ENCODE results near the gene NELFCD.
"Not testable (repeated sequence)": the region's sequence is repeated elsewhere in the genome, so short reads cannot be mapped to it uniquely, and the experiment has no call there.

The NELFCD gene

DNA sequence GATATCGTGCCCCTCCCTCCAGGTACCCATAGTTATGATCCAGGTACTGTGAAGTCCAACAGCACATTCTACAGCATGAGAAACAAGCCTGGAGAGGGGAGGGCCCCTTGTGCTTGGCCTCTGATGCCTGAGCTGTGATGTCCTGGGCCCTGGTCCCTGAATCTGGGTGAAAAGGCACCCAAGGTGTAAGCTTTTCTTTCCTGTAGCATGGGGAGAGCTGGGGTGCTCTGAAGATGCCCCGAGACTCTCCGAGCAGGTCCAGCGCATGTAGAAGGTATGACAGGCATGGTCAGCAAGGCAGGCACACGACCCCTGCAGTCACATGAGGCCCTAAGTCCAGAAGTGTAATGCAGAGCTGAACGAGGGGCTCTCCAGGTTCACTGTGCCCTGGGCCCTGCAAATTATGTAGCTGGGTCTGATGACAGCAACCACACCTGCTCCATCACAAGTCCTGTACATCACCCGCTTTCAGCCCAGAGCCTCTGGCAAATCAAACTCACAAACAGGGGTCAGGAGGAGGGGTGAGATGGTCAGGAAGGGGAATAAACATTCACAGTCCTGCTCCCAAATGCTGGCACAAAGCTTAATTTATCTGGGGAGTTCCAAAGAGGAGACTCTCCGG is 27.8 kb downstream of the NELFCD start:
- no peak for DNase-seq (ENCODE audit: low read depth)

DNA sequence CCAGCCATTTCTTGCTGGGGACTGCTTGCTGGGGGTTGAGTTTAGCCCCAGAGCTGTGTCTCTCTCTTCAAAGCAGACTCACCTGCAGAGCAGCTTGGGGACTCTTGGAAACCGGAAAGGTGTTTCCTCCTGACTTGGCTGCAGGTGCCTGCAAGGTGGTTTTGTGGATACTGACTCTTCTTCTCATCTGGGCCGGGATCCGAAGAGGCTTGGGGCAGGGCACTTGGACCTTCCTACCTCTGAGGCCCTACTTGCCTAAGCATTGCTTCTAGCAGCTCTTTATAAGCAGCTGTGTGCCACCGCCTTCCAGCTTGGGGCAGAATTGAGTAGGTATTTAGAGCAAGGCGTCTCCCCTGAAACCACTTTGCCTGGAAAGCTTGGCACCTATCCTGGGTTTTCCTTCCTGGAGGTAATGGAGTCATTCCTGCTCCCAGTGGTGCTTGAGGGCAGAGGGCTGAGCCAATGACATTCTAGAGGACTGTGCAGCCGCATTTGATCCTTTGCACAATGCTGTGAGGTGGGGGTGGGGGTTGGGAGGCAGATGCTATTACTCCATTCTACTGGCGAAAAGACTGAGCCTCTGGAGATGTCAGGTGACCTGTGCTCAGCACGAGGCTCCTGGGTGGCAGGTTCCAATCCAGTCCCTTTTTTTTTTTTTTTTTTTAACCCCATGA is 29.4 kb downstream of the NELFCD start:
- no peak for DNase-seq (ENCODE audit: low read depth)

DNA sequence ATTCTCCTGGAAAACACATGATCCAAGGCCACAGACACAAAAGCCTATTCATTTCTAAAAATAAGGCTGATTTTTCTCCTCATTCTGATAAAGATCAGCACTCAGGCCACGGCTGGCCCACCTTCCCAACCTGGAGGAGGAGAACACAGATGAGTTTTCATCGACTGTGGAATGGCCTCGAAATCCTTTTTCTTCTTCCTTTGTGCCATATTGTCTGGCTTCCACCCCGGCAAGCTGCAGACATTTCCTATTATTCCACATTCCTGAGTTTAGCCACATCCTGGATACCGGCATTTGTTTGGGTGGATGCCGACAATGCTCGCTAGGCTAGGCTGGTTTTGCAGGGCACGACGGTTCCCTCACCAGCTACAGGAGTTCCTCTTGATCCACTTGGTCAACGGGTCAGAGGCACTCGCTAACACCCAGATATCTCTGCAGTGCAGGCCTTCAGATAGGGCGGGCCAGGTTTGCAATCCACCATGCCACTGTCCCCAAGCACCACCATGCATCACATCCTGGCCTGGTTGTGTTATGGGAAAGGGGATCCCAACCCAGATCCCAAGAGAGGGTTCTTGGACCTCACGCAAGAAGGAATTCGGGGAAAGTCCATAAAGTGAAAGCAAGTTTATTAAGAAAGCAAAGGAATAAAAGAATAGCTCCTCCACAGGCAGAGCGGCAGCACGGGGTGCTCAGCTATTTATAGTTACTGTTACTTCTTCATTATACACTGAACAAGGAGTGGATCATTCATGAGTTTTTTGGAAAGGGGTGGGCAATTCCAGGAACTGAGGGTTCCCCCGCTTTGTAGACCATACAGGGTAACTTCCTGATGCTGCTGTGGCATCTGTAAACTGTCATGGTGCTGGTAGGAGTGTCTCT is 30.2 kb downstream of the NELFCD start:
- no peak for DNase-seq (ENCODE audit: low read depth)

DNA sequence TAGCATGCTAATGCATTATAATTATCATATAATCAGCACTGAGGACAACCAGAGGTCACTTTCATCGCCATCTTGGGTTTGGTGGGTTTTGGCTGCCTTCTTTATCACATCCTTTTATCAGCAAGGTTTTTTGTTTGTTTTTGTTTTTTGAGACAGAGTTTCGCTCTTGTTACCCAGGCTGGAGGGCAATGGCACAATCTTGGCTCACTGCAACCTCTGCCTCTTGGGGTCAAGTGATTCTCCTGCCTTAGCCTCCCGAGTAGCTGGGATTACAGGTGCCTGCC is 30.8 kb downstream of the NELFCD start:
- DNase-seq (ENCODE audit: low read depth): not testable (repeated sequence)

DNA sequence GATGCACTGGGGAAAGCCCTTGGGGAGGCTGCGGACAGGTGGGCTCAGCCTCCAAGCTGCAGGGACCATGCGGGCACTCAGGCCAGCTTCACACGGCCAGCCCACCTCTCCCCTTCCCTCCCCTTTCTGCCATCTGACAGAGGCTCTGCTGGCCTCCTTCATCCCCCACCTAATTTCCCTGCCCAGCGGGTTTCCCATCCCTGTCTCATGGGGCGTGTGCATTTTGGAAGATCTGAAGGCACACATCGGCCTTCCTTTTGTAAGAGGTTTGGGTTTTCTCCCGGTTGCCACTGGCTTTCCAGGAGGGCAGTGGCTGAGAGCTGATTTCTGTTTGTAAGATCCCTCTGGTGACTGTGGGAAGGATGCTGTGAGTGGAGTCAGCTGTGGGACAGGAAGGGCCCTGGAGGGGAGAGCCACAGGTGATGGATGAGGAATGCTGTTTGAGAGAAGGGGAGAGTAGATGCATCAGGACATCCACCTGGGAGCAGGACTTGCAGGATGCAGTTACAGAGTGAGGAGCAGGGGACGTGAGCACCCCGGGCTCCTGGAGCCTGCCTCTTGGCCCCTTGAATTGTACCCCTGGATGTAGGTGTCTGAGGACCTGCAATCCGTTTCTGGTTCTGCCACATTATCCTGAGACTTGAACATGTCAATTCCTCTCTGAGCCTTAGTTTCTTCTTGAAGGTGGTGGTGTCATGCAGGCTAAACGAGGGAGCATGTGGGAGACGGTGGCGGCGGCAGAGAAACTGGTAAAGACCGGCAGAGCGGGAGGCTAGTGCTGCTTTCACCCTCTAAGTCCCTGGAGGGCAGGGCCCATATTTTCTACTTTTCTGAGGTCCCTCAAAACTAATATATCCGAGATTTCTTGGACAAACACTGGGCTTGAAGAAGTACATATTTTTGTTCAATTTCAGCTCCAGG is 32.2 kb downstream of the NELFCD start:
- no peak for DNase-seq (ENCODE audit: low read depth)

DNA sequence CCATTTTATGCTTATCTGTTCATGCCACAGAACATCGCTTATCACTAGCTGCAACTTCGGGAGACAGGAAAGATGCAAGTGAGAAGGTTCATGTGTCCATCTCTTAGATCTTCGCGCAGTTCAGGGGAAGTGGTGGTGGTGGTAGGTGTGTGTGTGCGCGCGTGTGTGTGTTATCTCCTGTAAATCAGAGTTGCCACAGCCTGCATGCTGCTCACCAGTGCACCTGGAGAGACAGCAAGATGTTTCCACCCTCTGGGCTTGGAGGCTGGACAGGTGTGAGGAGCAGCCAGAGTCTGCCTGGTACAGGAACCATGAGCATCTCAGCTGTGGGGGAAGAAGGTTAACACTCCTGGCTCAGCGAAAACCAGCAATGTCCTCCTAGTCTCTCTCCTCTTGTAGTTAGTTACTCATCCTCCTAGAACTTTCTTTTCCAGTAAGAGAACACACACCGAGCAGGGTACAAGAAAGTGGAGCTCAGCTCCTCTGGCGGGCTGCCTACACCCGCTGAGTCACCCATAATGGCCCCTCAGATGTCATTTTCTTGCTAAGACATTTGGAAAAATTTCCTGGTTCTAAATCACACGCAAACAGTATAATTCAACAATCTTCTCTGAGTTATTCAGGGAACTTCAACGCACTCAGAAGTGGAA is 33.0 kb downstream of the NELFCD start:
- DNase-seq (ENCODE audit: low read depth): no peak

DNA sequence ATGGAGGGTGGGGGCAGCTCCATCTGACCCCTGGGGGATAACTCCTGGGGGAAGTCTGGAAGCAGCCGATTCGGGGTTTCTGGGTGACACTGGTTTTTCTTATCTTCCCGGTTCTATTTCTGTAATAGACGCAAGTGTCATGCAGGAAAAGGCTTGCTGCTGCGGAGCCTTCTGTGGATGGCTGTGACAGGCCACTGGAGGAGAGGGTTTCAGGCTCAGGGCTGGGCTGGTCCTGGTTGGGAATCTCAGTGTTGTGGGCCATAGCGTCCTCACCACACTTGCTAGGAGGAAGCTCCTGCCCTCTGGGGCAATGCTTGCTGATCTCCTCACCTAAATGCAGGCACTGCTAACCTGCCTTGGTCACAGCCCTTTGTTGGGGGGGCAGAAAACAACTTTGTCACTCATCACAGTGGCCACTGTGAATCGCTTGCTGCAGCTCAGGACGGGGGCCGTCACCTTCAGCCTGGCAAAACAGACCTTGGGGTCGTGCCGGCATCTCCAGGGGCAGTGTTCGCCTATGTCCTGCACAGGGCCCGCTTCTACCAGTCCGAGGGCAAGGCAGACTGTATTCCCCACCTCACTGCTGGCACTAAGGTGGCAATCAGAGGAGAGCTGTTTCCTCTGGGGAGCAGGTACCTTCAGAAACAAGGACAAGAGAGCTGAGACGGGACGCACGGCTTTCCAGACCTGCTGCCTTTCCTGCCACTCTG is 33.8 kb downstream of the NELFCD start:
- no peak for DNase-seq (ENCODE audit: low read depth)

DNA sequence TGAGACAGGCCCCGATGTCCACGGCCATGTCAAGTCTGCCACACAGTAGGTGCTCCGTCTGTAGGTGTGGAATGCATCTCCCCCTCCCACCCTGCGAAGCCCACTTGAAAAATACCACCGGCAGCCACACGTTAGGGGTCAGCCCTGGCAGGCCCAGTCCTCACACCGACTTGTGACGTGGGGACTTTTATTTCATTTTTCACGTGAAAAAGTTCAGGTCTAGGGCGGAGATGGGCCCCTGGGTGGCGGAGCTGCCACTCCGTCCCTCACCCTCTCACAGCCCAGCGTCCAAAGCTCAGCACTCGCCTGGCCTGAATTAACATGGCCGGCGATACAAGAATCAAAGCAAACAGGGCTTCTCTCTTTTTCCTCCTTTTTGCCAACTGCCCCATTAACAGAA is 34.4 kb downstream of the NELFCD start:
- DNase-seq (ENCODE audit: low read depth): no peak

DNA sequence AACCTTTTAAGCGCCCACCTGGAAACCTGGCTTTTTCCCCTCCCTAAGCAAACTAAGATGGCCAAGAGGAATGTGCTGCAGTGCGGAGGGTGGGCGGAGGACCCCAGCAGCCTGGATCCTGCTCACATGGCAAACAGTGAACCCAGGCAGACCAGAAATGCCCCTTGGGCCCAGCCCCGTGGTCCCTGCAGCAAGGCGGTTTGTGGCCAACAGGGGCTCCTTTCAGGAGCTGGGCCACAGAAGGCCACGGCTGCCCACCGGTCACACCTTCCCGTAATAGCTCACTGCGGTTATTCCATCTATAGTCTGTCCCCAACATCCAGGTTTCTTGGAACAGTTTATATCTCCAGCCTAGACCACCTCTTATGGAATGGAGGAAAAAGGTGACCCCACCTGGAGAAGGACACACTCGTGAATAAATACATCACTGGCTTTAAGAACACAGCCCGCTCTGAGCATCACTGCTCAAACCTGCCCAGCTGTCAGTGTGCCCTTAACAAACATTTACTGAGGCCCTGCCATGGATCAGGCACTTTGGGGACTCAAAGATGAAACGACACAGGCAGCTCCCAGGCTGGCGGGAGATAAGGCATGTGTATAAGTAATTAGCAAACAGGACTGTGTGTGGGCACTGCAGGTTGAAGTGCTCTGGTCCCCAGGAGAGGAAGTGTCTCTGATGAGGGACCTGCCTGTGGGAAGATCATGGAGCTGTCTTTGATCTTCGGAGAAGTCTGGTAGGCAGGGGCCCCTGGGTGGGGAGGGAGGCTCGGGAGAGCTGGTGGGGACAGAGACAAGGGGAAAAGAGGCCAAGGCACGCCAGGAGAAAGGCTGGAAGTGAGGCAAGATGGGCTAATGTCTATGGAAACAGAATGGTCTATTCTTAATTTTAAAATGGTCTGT is 35.0 kb downstream of the NELFCD start:
- no peak for DNase-seq (ENCODE audit: low read depth)

DNA sequence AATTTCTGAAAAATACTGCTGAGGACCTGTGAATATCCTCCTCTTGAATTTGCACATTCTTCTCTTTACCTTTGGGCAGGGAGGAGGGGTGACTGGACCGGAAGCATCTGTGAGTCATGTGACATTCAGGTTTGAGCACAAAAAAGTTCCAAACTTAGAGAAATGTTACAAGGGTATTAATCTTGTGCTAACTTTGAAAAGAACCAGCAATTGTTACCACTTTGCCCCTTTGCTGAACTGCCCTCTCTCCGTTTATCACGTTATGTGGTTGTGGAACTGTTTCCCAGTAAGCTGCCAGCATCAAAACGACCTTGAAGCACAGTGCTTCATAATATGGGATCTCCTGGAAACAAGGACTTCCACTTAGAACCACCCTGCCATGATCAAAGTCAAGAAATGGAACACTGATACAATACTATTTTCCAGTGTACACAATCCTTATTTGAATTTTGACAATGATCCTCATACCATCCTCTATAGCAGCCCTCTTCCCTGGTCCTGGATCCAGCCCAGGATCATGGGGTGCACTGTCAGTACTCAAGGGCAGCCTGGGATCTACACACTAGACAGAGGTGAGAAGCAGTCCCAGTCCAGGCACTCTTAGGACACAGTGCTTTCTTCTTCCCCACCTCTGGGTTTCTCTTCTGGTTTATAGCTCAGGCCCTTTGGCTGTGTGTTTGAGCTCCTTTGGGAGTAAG is 35.9 kb downstream of the NELFCD start:
- no peak for DNase-seq (ENCODE audit: low read depth)

DNA sequence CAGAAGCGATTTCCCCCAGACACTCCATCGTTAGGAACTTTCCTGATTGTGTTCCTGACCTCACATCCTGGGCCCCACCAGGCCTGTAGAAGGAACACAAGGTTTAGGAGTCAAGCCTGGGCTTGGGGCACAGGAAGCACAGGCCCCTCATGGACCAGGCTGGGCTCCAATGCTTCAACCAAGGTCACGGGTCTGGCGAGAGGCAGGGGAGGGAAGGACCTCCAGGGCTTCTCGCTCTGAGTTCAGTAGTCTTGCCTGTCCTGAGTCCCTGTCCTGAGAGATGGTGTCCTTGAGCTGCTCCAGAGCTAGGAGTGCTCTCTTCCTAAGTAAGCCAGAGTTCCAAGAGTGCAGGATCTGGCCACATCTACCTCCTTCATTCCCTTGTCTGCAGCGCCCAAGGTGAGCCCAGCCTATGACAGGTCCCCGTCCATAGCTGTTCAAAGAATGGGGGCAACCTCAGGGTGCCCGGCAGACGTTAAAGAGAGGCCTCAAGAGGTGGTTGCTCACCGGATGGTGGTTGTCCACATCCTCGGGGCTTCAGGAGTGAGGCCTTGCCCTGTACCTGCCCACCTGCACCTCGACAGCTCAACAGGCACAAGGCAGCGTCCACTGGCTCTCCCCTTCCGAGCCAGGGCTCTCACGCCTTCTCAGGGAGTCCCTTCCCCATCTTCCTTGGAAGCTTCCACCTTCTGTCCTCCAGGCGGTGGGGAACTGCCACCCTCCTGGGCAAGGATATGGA is 36.6 kb downstream of the NELFCD start:
- no peak for DNase-seq (ENCODE audit: low read depth)

DNA sequence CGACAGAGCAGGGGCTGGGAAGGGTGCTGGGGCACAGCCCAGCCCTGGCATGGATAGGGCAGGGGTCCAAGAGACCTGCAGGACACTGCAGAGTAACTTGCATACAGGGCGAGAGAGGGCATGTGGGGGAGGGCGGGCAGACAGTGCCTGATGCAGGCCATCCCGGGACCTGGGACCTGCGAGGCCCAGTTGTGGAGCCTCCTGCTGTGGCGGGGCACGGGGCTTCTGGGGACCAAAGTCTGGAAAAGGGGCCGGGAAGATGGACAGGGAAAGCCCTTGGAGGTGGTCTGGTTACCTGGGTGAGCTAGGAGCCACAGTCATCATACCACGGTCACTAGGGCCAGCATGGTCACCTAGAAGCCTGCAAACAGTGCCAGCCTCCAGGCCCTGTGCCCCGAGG is 37.8 kb downstream of the NELFCD start:
- DNase-seq (ENCODE audit: low read depth): no peak

DNA sequence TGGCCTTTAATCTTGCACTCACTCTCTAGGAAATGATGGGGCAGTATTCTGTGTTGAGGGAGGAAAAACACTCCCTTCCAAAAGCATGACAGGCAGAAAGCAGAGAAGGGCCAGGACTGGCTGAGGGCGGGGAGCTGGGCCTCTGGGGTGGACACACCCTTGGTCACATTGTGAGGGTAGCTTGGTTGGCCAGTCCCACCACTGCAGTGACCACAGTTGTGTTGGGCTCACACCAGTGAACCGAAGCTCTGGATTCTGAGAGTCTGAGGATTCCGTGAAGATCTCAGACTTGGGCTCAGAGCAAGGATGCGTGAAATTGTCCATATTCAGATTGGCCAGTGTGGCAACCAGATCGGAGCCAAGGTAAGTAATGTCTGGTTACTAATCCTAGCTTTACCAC is 38.2 kb downstream of the NELFCD start, which contains the start of gene TUBB1:
Gene TUBB1 (plus strand): TSS at position 213 of the 400 bp plus-strand sequence. CDS start 94 bp downstream, at position 307.
- DNase-seq (ENCODE audit: low read depth): no peak

DNA sequence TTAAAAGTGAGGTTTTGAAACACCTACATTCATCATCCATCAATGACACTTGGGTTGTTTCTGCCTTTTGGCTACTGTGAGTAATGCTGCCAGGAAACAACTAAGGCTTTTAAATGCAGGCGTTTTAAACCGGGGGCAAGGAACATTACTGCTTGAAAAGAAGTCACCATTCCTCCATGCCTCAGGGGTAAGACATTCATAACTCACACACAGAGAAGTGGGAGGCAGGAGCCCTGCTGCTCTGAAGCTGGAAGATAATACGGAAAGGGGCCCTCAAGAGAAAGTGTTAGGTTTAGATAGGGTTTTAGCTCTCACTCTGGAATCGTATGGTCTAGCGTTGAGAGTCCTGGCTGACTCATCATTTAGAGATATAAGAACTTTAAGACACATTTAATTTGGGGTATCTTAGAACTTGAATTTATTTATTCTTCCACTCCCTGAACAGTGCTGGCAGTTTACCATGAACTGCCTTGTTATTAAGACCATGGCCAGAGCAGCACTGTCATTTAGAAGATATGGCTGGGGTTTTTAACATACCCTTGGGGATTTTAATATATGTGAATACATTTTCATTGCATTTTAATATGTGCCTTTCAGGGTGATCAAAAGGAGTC is 40.0 kb downstream of the NELFCD start:
- no peak for DNase-seq (ENCODE audit: low read depth)

DNA sequence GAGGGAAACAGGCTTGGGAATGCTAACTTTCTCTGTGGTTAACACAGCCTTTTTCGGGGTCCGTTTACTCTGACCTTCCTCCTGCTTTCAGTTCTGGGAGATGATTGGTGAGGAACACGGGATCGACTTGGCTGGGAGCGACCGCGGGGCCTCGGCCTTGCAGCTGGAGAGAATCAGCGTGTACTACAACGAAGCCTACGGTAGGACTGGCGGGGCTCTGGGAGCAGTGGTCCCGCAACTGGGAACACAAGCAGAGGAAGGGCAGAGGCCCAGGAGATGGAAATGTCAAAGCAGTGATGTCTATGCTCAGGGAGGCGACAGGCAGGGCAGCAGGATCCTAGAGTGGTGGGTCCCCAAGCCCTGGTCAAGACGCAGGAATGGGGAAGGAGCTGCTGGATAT is 41.7 kb downstream of the NELFCD start:
- no peak for DNase-seq (ENCODE audit: low read depth)

DNA sequence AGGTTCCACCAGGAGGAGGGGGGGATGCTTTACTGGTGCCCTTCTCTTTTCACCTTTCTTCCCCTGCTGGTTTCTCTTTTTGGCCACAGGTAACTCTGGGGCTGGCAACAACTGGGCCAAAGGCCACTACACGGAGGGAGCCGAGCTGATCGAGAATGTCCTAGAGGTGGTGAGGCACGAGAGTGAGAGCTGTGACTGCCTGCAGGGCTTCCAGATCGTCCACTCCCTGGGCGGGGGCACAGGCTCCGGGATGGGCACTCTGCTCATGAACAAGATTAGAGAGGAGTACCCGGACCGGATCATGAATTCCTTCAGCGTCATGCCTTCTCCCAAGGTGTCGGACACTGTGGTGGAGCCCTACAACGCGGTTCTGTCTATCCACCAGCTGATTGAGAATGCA is 42.6 kb downstream of the NELFCD start:
- DNase-seq (ENCODE audit: low read depth): no peak

DNA sequence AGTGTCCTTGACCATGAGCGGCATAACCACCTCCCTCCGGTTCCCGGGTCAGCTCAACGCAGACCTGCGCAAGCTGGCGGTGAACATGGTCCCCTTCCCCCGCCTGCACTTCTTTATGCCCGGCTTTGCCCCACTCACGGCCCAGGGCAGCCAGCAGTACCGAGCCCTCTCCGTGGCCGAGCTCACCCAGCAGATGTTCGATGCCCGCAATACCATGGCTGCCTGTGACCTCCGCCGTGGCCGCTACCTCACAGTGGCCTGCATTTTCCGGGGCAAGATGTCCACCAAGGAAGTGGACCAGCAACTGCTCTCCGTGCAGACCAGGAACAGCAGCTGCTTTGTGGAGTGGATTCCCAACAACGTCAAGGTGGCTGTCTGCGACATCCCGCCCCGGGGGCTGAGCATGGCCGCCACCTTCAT is 43.1 kb downstream of the NELFCD start:
- DNase-seq (ENCODE audit: low read depth): no peak

DNA sequence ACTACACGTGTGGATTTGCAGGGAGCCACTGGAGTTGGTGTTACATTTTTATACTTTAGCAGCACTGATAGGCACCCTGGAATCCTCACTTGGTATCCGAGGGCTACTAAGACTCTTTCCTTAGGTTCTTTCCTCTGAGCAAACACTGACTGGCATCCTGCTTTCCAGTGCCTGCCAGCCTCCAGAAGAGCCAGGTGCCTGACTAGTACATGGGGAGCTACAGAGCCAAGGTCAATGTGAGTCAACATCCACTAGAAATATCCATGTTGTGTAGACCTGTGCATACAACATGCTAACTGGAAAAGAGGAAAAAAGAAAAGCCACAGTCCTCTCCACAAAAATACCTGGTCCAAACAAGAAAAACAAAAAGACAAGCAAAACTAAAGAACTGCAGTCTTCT is 44.0 kb downstream of the NELFCD start:
- DNase-seq (ENCODE audit: low read depth): no peak

Data from stimulated activated CD8-positive, alpha-beta memory T cell treated with anti-CD3 and anti-CD28 coated beads, Interleukin-12 subunit alpha, Interleukin-12 subunit beta, amount 100 ng/mL, for 1 hour (primary cell).